HepG2 (cell line): ENCODE data around the gene EPHA4. TPM values are rescaled to one million over a fixed set of nuclear protein-coding genes. Genes with fewer than 3 reads are reported as not detected.

Experiments used
- AFF4 ChIP-seq: sonication (generic); formaldehyde crosslinking; IDR thresholded peaks from 2 replicates; pipeline ENCODE4 v1.4.0; 2020; ENCODE audit warnings: missing genetic modification reagents
- BRCA1 ChIP-seq: sonication (generic); formaldehyde crosslinking; IDR thresholded peaks from 2 replicates; pipeline ENCODE4 v1.4.0; 2020; ENCODE audit warnings: missing genetic modification reagents
- EED ChIP-seq: sonication (generic); formaldehyde crosslinking; IDR thresholded peaks from 2 replicates; pipeline ENCODE4 v1.5.0; 2020; ENCODE audit warnings: mild to moderate bottlenecking, missing genetic modification reagents
- ERF ChIP-seq: IDR thresholded peaks from 2 replicates; pipeline ENCODE4 v1.6.1; 2018; ENCODE audit warnings: missing biosample characterization, missing genetic modification reagents
- SIX1 ChIP-seq: sonication (generic); formaldehyde crosslinking; IDR thresholded peaks from 2 replicates; pipeline ENCODE4 v1.4.0; 2020; ENCODE audit warnings: missing genetic modification reagents, borderline replicate concordance
- SPEN ChIP-seq: sonication (generic); formaldehyde crosslinking; IDR thresholded peaks from 2 replicates; pipeline ENCODE4 v1.5.1; 2020; ENCODE audit warnings: low read depth, mild to moderate bottlenecking, missing genetic modification reagents
- TGIF2 ChIP-seq: IDR thresholded peaks from 2 replicates; pipeline ENCODE4 v1.6.1; 2016; ENCODE audit warnings: control low read depth, missing compliant biosample characterization
- TSC22D2 ChIP-seq: sonication (generic); formaldehyde crosslinking; IDR thresholded peaks from 2 replicates; pipeline ENCODE4 v1.5.1; 2020; ENCODE audit warnings: missing genetic modification reagents, mild to moderate bottlenecking, borderline replicate concordance
- UBTF ChIP-seq: sonication (generic); formaldehyde crosslinking; IDR thresholded peaks from 2 replicates; pipeline ENCODE4 v1.4.0; 2020; ENCODE audit warnings: mild to moderate bottlenecking, missing genetic modification reagents
- ZNF407 ChIP-seq: sonication (generic); formaldehyde crosslinking; IDR thresholded peaks from one replicate; pipeline ENCODE4 v1.5.1; 2020; ENCODE audit warnings: mild to moderate bottlenecking, missing genetic modification reagents; ENCODE audit errors: not compliant biosample characterization
- ZNF460 ChIP-seq: sonication (generic); formaldehyde crosslinking; IDR thresholded peaks from 2 replicates; pipeline ENCODE4 v1.5.1; 2020; ENCODE audit warnings: missing genetic modification reagents, mild to moderate bottlenecking, borderline replicate concordance
- polyA plus RNA-seq, 8 experiments: library from polyadenylated mRNA; depleted of rRNA in 3 of 8; stranded (reverse) in 7 of 8; unstranded in 1 of 8; fragments of >200 nt; fragmentation: Illumina TruSeq in 4 of 8; extraction: Trizol in 4 of 8; gene quantifications; 2 replicates each; pipeline versions ENCODE4 v1.2.1 to v1.2.3, GENCODE V29; 2011 to 2016; ENCODE audit warnings: low read depth in 4 of 8, missing spikeins in 1 of 8, mixed read lengths in 1 of 8; ENCODE audit not compliant: insufficient read depth in 1 of 8
- total RNA-seq, 5 experiments: library from RNA; depleted of rRNA; stranded (reverse); fragments of >200 nt; fragmentation: Illumina TruSeq; extraction: Trizol; gene quantifications; 2 replicates each; pipeline ENCODE4 v1.2.3, GENCODE V29; 2016; ENCODE audit warnings: low read depth in 1 of 5
- TF ChIP-seq, protein P1 (sequence below): IDR thresholded peaks from 2 replicates; pipeline ENCODE4 v1.6.1; 2016; ENCODE audit warnings: mild to moderate bottlenecking

The EPHA4 gene
- total and polyA plus RNA-seq, 2 of the 13 experiments (the other 11 are each of a cell fraction or from before 2014, with no cell fraction given): not detected

GRCh38 chr2:221573430-221574230 lies 1.5 kb upstream of the EPHA4 start (continued):
- TF ChIP-seq ZNF407 (CRISPR knock-in tag): no peak
- no peak for TF ChIP-seq TGIF2 (CRISPR knock-in tag)
- TF ChIP-seq, protein P1, sequence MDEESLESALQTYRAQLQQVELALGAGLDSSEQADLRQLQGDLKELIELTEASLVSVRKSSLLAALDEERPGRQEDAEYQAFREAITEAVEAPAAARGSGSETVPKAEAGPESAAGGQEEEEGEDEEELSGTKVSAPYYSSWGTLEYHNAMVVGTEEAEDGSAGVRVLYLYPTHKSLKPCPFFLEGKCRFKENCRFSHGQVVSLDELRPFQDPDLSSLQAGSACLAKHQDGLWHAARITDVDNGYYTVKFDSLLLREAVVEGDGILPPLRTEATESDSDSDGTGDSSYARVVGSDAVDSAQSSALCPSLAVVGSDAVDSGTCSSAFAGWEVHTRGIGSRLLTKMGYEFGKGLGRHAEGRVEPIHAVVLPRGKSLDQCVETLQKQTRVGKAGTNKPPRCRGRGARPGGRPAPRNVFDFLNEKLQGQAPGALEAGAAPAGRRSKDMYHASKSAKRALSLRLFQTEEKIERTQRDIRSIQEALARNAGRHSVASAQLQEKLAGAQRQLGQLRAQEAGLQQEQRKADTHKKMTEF (CRISPR knock-in tag): peak; percentile 31; the same call in 1 of the 2 replicates
- TF ChIP-seq BRCA1 (CRISPR knock-in tag): no peak
- no peak for TF ChIP-seq TSC22D2
- peak; percentile 63; the same call in 1 of the 2 replicates for TF ChIP-seq UBTF (CRISPR knock-in tag)
- 0 out of 2 replicates have a peak, but pooled peaks have one; percentile 24 for TF ChIP-seq SPEN (CRISPR knock-in tag)
- TF ChIP-seq SIX1 (CRISPR knock-in tag): no peak
- no peak; the same call in 1 of the 2 replicates for TF ChIP-seq ERF (CRISPR knock-in tag)
- TF ChIP-seq AFF4 (CRISPR knock-in tag): no peak
- TF ChIP-seq ZNF460 (CRISPR knock-in tag): no peak
- TF ChIP-seq EED: peak; percentile 69; the same call in 1 of the 2 replicates
